Middle frontal gyrus (tissue), 1 donor: ENCODE data around the gene NANS.
"Not testable (repeated sequence)": the region's sequence is repeated elsewhere in the genome, so short reads cannot be mapped to it uniquely, and the experiment has no call there.

ENCODE experiments used
- DNase-seq: peaks from one replicate; pipeline ENCODE4 v3.0.0-alpha.2; 2015; ENCODE audit warnings: low spot score; ENCODE audit errors: extremely low spot score

Gene NANS

GRCh38 chr9:98075332-98075805, 18.8 kb downstream of the NANS start:
- DNase-seq, result no peak

- not testable (repeated sequence) for DNase-seq
These were observed 20.0 kb downstream of the NANS start for GRCh38 chr9:98076514-98076890.

GRCh38 chr9:98078895-98079294, 22.4 kb downstream of the NANS start:
- DNase-seq, result no peak

- DNase-seq, result no peak
These were observed 23.8 kb downstream of the NANS start for GRCh38 chr9:98080326-98080725.

- DNase-seq, result no peak
These were observed 24.2 kb downstream of the NANS start for GRCh38 chr9:98080780-98081179.

GRCh38 chr9:98081477-98082219, 25.1 kb downstream of the NANS start:
- DNase-seq, result no peak

GRCh38 chr9:98083061-98083501, 26.5 kb downstream of the NANS start:
- no peak for DNase-seq

- DNase-seq, result no peak
These were observed 27.1 kb downstream of the NANS start for GRCh38 chr9:98083566-98084183.

- no peak for DNase-seq
These were observed 27.9 kb downstream of the NANS start for GRCh38 chr9:98084396-98084795.

- no peak for DNase-seq
These were observed 28.5 kb downstream of the NANS start for GRCh38 chr9:98085058-98085457.

- DNase-seq, result no peak
These were observed 29.4 kb downstream of the NANS start for GRCh38 chr9:98085944-98086343.

GRCh38 chr9:98086461-98086860, 29.9 kb downstream of the NANS start:
- DNase-seq, result no peak

GRCh38 chr9:98087420-98088354, 31.2 kb downstream of the NANS start:
- no peak for DNase-seq

GRCh38 chr9:98090674-98091073, 34.1 kb downstream of the NANS start:
- DNase-seq, result not testable (repeated sequence)

GRCh38 chr9:98091735-98092612, 35.4 kb downstream of the NANS start:
- DNase-seq, result peak; percentile 22

GRCh38 chr9:98092613-98092931, 36.0 kb downstream of the NANS start:
- DNase-seq, result no peak

GRCh38 chr9:98094316-98094715, 37.8 kb downstream of the NANS start:
- no peak for DNase-seq

GRCh38 chr9:98094851-98095250, 38.3 kb downstream of the NANS start:
- no peak for DNase-seq

GRCh38 chr9:98095401-98095800, 38.9 kb downstream of the NANS start:
- DNase-seq, result no peak

- DNase-seq, result no peak
These were observed 39.6 kb downstream of the NANS start for GRCh38 chr9:98096091-98096490.

GRCh38 chr9:98097836-98098235, 41.3 kb downstream of the NANS start:
- no peak for DNase-seq
